ENCODE results near the gene PLET1.
"Not testable (repeated sequence)": the region's sequence is repeated elsewhere in the genome, so short reads cannot be mapped to it uniquely, and the experiment has no call there.

Gene PLET1

GRCh38 chr11:112212290-112212689 is 48.4 kb downstream of the PLET1 start:
- no peak for DNase-seq (ENCODE audit: low read depth in 3 of 3)

DNA sequence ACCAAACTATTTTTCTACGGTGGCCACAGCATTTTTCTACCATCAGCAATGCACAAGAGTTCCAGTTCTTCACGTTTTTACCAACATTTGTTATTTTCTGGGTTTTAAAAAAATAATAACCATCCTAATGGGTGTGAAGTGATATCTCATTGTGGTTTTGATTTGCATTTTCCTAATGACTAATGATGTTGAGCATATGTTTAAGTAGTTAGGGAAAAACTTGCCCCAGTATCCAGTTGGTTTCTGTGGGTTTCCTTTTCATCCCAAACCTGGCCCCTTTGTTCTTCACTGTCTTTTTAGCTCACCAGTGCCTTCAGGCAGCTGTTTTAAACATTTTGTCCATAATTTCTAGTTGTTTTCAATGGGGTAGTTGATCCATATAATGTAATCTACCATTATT is 49.1 kb downstream of the PLET1 start:
- no peak for DNase-seq (ENCODE audit: low read depth in 3 of 3)

GRCh38 chr11:112210890-112211289 is 49.8 kb downstream of the PLET1 start:
- no peak for DNase-seq (ENCODE audit: low read depth in 3 of 3)

GRCh38 chr11:112206071-112206470 is 54.6 kb downstream of the PLET1 start:
- DNase-seq (ENCODE audit: low read depth in 3 of 3), result no peak

GRCh38 chr11:112200252-112200651 is 60.4 kb downstream of the PLET1 start:
- no peak for DNase-seq (ENCODE audit: low read depth in 3 of 3)

GRCh38 chr11:112199101-112199500 is 61.6 kb downstream of the PLET1 start:
- DNase-seq (ENCODE audit: low read depth in 3 of 3), result not testable (repeated sequence)
